ENCODE measurements around the gene MYO1E.
"Not testable (repeated sequence)": the region's sequence is repeated elsewhere in the genome, so short reads cannot be mapped to it uniquely, and the experiment has no call there.

The MYO1E gene

DNA sequence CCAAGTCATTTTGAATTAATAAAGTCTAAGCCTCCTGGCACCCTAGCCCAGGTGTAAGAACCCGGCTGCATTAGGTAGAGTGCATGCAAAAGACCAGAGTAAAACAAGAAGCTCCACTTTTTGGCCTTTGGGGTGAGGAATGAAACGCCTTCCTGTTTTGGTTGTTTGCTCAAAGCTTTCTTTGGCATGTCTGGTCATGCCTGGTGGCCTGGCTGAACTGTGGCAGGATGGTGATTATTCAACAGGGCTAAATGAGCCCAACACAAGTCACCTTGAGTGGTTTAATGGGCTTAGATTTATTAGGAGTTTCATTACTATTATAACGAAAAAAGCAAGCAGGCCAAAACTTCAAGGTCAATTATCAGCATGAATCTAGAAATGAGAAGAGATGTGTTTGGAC lies 206.9 kb downstream of the MYO1E start:
- H3K4me3 ChIP-seq (ENCODE audit: insufficient read depth, low read depth, low read length, poor library complexity, severe bottlenecking): no peak overlapping the region
- DNase-seq: no peak
- no peak overlapping the region for H3K27ac ChIP-seq (ENCODE audit: insufficient read depth, low read length, poor library complexity, severe bottlenecking)
- H3K9me3 ChIP-seq (ENCODE audit: control insufficient read depth, low read length): no peaks in the 10 kb centered on the region
- H3K4me1 ChIP-seq (ENCODE audit: control insufficient read depth, insufficient read depth, low read length, poor library complexity, severe bottlenecking): no peaks in the 10 kb centered on the region
- no peaks in the 10 kb centered on the region for H3K27me3 ChIP-seq (replicated peaks; ENCODE audit: control insufficient read depth, insufficient read depth, low read length, poor library complexity, severe bottlenecking)
- H3K36me3 ChIP-seq (ENCODE audit: control insufficient read depth, insufficient read depth, low read length): no peaks in the 10 kb centered on the region

DNA sequence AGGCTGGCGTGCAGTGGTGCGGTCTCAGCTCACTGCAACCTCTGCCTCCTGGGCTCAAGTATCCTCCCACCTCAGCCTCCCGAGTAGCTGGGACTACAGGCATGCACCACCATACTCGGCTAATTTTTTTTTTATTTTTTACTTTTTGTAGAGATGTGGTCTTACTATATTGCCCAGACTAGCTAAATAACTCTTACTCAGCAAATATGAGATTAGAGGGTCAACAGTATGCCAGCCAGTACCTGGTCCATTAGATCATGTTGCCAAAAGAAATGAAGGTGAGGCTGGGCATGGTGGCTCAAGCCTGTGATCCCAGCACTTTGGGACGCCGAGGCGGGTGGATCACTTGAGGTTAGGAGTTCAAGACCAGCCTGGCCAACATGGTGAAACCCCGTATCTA lies 210.6 kb downstream of the MYO1E start:
- not testable (repeated sequence) for H3K4me1 ChIP-seq (ENCODE audit: control insufficient read depth, insufficient read depth, low read length, poor library complexity, severe bottlenecking); H3K9me3 ChIP-seq (ENCODE audit: control insufficient read depth, low read length); H3K27me3 ChIP-seq (replicated peaks; ENCODE audit: control insufficient read depth, insufficient read depth, low read length, poor library complexity, severe bottlenecking); H3K36me3 ChIP-seq (ENCODE audit: control insufficient read depth, insufficient read depth, low read length); H3K27ac ChIP-seq (ENCODE audit: insufficient read depth, low read length, poor library complexity, severe bottlenecking); DNase-seq; H3K4me3 ChIP-seq (ENCODE audit: insufficient read depth, low read depth, low read length, poor library complexity, severe bottlenecking)

GRCh38 chr15:59160880-59161593 lies 211.6 kb downstream of the MYO1E start:
- H3K27me3 ChIP-seq (replicated peaks; ENCODE audit: control insufficient read depth, insufficient read depth, low read length, poor library complexity, severe bottlenecking): no peaks in the 10 kb centered on the region
- DNase-seq: peak in 1 of 3 donors; percentile 3
- H3K4me3 ChIP-seq (ENCODE audit: insufficient read depth, low read depth, low read length, poor library complexity, severe bottlenecking): no peak overlapping the region
- no peaks in the 10 kb centered on the region for H3K4me1 ChIP-seq (ENCODE audit: control insufficient read depth, insufficient read depth, low read length, poor library complexity, severe bottlenecking)
- no peaks in the 10 kb centered on the region for H3K36me3 ChIP-seq (ENCODE audit: control insufficient read depth, insufficient read depth, low read length)
- no peak overlapping the region for H3K27ac ChIP-seq (ENCODE audit: insufficient read depth, low read length, poor library complexity, severe bottlenecking)
- H3K9me3 ChIP-seq (ENCODE audit: control insufficient read depth, low read length): no peaks in the 10 kb centered on the region

DNA sequence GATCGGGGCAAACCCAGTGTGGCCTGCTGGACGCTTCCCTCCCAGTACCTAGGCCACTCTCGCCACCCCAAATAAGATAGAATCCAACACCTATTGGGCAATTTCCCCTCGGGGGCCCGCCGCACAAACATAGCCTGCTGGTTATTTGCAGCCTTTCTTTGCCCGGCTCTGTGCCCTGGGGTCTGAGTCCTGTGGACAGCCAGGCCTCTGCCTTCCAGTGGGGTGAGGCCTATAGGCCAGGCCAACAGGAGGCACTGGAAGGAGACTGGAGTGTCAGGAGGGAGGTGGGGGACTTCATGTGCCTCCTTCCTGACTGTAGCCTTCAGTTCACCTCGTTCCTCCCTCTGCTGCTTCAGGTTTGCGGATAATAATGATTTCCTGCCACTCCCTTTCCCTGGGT lies 213.5 kb downstream of the MYO1E start:
- Histone ChIP-seq H3K4me3 (ENCODE audit: insufficient read depth, low read depth, low read length, poor library complexity, severe bottlenecking) (no peak overlapping the region), H3K9me3 (ENCODE audit: control insufficient read depth, low read length) (no peaks in the 10 kb centered on the region), H3K27ac (ENCODE audit: insufficient read depth, low read length, poor library complexity, severe bottlenecking) (no peak overlapping the region), H3K4me1 (ENCODE audit: control insufficient read depth, insufficient read depth, low read length, poor library complexity, severe bottlenecking) (no peaks in the 10 kb centered on the region), H3K36me3 (ENCODE audit: control insufficient read depth, insufficient read depth, low read length) (no peaks in the 10 kb centered on the region), H3K27me3 (replicated peaks; ENCODE audit: control insufficient read depth, insufficient read depth, low read length, poor library complexity, severe bottlenecking) (no peaks in the 10 kb centered on the region)
- no peak for DNase-seq

DNA sequence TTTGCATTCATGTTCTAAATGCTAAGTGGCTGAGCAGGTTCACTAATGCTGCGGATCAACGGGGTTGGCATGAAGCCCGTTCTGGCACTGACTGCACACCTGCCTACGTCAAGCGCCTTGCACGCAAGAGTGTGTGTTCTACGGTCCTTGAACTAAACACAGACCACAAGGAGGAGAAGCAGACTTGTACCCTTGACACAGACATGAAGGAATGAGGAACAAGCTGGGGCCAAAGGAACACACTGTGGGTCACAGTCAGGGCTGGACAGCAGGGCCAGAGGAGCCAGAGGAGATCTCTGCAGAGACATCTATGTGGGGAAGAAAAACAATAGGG lies 214.0 kb downstream of the MYO1E start:
- no peaks in the 10 kb centered on the region for H3K36me3 ChIP-seq (ENCODE audit: control insufficient read depth, insufficient read depth, low read length)
- H3K4me1 ChIP-seq (ENCODE audit: control insufficient read depth, insufficient read depth, low read length, poor library complexity, severe bottlenecking): no peaks in the 10 kb centered on the region
- H3K27me3 ChIP-seq (replicated peaks; ENCODE audit: control insufficient read depth, insufficient read depth, low read length, poor library complexity, severe bottlenecking): no peaks in the 10 kb centered on the region
- no peak overlapping the region for H3K4me3 ChIP-seq (ENCODE audit: insufficient read depth, low read depth, low read length, poor library complexity, severe bottlenecking)
- DNase-seq: no peak
- H3K9me3 ChIP-seq (ENCODE audit: control insufficient read depth, low read length): no peaks in the 10 kb centered on the region
- no peak overlapping the region for H3K27ac ChIP-seq (ENCODE audit: insufficient read depth, low read length, poor library complexity, severe bottlenecking)

- Histone ChIP-seq H3K4me3 (ENCODE audit: insufficient read depth, low read depth, low read length, poor library complexity, severe bottlenecking) (no peak overlapping the region), H3K36me3 (ENCODE audit: control insufficient read depth, insufficient read depth, low read length) (no peaks in the 10 kb centered on the region)
- DNase-seq: no peak
These were observed 214.6 kb downstream of the MYO1E start for GRCh38 chr15:59157840-59158700.

DNA sequence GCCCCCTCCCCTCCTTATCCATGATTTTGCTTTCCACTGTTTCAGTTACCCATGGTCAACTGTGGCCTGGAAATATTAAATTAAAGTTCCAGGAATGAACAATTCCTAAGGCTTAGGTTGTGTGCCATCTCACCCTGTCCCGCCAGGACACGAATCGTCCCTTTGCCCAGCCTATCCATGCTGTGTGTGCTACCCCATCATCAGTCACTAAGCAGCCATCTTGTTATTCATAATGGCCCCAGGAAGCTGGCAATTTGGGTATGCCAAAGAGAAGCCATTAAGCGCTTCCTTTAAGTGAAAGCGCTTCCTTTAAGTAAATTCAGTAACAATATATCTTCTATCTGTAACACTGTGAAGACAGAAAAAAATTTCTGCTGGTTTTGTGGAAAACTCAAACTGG lies 215.3 kb downstream of the MYO1E start:
- Histone ChIP-seq H3K36me3 (ENCODE audit: control insufficient read depth, insufficient read depth, low read length) (no peaks in the 10 kb centered on the region), H3K4me3 (ENCODE audit: insufficient read depth, low read depth, low read length, poor library complexity, severe bottlenecking) (no peak overlapping the region), H3K27ac (ENCODE audit: insufficient read depth, low read length, poor library complexity, severe bottlenecking) (no peak overlapping the region), H3K9me3 (ENCODE audit: control insufficient read depth, low read length) (no peaks in the 10 kb centered on the region), H3K4me1 (ENCODE audit: control insufficient read depth, insufficient read depth, low read length, poor library complexity, severe bottlenecking) (no peaks in the 10 kb centered on the region), H3K27me3 (replicated peaks; ENCODE audit: control insufficient read depth, insufficient read depth, low read length, poor library complexity, severe bottlenecking) (no peaks in the 10 kb centered on the region)
- no peak for DNase-seq

More at GRCh38 chr15:59157840-59158700, 214.6 kb downstream of the MYO1E start:
- Histone ChIP-seq H3K27me3 (replicated peaks; ENCODE audit: control insufficient read depth, insufficient read depth, low read length, poor library complexity, severe bottlenecking) (no peaks in the 10 kb centered on the region), H3K4me1 (ENCODE audit: control insufficient read depth, insufficient read depth, low read length, poor library complexity, severe bottlenecking) (no peaks in the 10 kb centered on the region), H3K27ac (ENCODE audit: insufficient read depth, low read length, poor library complexity, severe bottlenecking) (no peak overlapping the region), H3K9me3 (ENCODE audit: control insufficient read depth, low read length) (no peaks in the 10 kb centered on the region)

DNA sequence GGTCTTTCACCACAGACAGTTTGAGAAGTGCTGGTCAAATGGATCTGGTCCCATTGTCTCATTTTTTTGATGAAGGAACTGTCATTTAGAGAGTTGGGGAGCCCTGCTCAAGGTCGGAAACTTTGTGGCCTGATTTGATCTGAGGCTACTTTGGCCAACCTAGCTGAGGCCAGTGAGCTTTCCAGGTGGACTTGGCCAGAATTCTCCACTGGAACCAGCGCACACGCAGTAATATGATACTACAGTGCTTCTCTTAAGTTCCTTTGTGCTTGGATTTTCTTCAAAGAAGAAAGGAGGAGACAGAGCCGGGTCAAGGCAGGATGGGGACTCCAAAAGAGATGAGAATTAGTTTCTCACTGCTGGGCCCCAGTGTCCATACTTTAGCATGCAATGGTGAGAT lies 217.2 kb downstream of the MYO1E start:
- H3K27ac ChIP-seq (ENCODE audit: insufficient read depth, low read length, poor library complexity, severe bottlenecking): no peak overlapping the region
- no peak for DNase-seq
- no peaks in the 10 kb centered on the region for H3K4me1 ChIP-seq (ENCODE audit: control insufficient read depth, insufficient read depth, low read length, poor library complexity, severe bottlenecking)
- no peak overlapping the region for H3K4me3 ChIP-seq (ENCODE audit: insufficient read depth, low read depth, low read length, poor library complexity, severe bottlenecking)
- no peaks in the 10 kb centered on the region for H3K36me3 ChIP-seq (ENCODE audit: control insufficient read depth, insufficient read depth, low read length)
- no peaks in the 10 kb centered on the region for H3K27me3 ChIP-seq (replicated peaks; ENCODE audit: control insufficient read depth, insufficient read depth, low read length, poor library complexity, severe bottlenecking)
- no peaks in the 10 kb centered on the region for H3K9me3 ChIP-seq (ENCODE audit: control insufficient read depth, low read length)

DNA sequence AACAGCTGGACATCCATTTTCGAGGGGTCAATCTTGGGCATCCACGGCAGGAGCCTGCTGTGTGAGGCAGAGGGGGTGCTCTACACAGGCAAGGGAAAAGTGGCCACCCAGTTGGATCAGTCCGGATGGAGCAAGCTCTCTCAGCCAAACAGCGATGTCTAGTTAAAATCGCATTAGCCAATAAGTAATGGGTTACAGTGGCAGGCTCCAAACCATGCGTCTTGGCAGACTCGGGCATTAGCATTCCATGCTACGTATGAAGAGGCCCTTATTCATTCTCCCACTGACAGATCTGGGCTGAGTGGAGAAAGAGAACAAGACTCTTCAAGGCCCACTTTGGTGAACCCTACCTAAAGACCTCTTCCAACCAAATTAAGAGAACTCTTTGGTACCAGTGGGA lies 218.4 kb downstream of the MYO1E start:
- H3K27ac ChIP-seq (ENCODE audit: insufficient read depth, low read length, poor library complexity, severe bottlenecking): no peak overlapping the region

GRCh38 chr15:59153466-59153865 lies 219.2 kb downstream of the MYO1E start:
- Histone ChIP-seq H3K27ac (ENCODE audit: insufficient read depth, low read length, poor library complexity, severe bottlenecking) (no peak overlapping the region), H3K4me1 (ENCODE audit: control insufficient read depth, insufficient read depth, low read length, poor library complexity, severe bottlenecking) (no peaks in the 10 kb centered on the region), H3K27me3 (replicated peaks; ENCODE audit: control insufficient read depth, insufficient read depth, low read length, poor library complexity, severe bottlenecking) (no peaks in the 10 kb centered on the region), H3K4me3 (ENCODE audit: insufficient read depth, low read depth, low read length, poor library complexity, severe bottlenecking) (no peak overlapping the region), H3K9me3 (ENCODE audit: control insufficient read depth, low read length) (no peaks in the 10 kb centered on the region), H3K36me3 (ENCODE audit: control insufficient read depth, insufficient read depth, low read length) (no peaks in the 10 kb centered on the region)
- no peak for DNase-seq

More for the DNA sequence above, 218.4 kb downstream of the MYO1E start:
- Histone ChIP-seq H3K36me3 (ENCODE audit: control insufficient read depth, insufficient read depth, low read length) (no peaks in the 10 kb centered on the region), H3K27me3 (replicated peaks; ENCODE audit: control insufficient read depth, insufficient read depth, low read length, poor library complexity, severe bottlenecking) (no peaks in the 10 kb centered on the region), H3K4me1 (ENCODE audit: control insufficient read depth, insufficient read depth, low read length, poor library complexity, severe bottlenecking) (no peaks in the 10 kb centered on the region), H3K9me3 (ENCODE audit: control insufficient read depth, low read length) (no peaks in the 10 kb centered on the region), H3K4me3 (ENCODE audit: insufficient read depth, low read depth, low read length, poor library complexity, severe bottlenecking) (no peak overlapping the region)
- no peak for DNase-seq

All from effector memory CD4-positive, alpha-beta T cell (primary cell).